HG03175 (cell line): Measurements from ENCODE around the gene TUT4.
"Not testable (repeated sequence)": the region's sequence is repeated elsewhere in the genome, so short reads cannot be mapped to it uniquely, and the experiment has no call there.

Experiments
- ATAC-seq: cut with Tn5 transposase; IDR thresholded peaks from one replicate; pipeline ENCODE4 v1.9.1; 2021; ENCODE audit warnings: mild to moderate bottlenecking, moderate library complexity; ENCODE audit not compliant: unreplicated experiment

Gene TUT4, protein sequence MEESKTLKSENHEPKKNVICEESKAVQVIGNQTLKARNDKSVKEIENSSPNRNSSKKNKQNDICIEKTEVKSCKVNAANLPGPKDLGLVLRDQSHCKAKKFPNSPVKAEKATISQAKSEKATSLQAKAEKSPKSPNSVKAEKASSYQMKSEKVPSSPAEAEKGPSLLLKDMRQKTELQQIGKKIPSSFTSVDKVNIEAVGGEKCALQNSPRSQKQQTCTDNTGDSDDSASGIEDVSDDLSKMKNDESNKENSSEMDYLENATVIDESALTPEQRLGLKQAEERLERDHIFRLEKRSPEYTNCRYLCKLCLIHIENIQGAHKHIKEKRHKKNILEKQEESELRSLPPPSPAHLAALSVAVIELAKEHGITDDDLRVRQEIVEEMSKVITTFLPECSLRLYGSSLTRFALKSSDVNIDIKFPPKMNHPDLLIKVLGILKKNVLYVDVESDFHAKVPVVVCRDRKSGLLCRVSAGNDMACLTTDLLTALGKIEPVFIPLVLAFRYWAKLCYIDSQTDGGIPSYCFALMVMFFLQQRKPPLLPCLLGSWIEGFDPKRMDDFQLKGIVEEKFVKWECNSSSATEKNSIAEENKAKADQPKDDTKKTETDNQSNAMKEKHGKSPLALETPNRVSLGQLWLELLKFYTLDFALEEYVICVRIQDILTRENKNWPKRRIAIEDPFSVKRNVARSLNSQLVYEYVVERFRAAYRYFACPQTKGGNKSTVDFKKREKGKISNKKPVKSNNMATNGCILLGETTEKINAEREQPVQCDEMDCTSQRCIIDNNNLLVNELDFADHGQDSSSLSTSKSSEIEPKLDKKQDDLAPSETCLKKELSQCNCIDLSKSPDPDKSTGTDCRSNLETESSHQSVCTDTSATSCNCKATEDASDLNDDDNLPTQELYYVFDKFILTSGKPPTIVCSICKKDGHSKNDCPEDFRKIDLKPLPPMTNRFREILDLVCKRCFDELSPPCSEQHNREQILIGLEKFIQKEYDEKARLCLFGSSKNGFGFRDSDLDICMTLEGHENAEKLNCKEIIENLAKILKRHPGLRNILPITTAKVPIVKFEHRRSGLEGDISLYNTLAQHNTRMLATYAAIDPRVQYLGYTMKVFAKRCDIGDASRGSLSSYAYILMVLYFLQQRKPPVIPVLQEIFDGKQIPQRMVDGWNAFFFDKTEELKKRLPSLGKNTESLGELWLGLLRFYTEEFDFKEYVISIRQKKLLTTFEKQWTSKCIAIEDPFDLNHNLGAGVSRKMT (N-terminal part only)

DNA sequence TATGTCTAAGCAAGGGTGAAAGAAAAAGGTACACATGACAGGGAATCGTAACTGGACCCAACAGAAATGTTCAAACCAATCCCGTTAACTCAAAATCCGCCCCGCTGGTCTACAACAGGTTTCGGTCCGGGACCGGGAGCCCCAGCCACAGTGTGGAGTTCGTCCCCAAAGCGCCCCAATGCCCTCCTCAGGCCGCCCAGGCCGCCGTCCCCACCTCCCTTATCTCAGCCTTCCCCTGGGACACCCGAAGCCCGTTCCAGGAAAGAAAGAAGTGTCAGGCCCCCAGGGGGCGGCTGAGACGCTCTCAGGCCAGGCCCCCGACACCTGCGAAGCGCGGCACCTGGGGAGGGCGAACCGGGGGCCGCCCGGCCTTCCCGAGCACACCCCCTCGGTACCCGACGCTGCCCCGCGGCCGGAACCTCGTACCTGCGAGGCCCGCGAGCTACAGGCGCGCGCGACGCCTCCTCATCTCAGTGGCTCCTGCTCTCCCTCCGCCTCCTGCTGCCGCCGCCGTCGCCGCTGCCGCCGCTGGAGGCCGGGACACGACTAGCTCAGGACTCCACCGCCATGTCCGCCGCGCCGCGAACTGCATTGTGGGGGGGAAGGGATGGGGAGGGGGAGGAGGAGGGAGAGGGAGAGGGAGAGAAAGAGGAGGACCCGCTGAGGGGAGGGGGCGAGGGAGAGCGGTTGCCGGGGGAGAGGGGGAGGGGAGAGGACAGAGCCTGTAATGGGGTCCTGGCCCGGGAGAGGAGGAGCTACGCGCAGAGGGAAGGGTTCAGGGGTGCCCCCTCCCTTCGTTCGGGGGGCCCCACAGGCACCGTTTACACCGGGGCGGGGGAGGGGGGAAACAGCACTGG, at the start of gene TUT4:
Gene TUT4, minus strand, starts transcription at position 588 of the 857 bp plus-strand sequence. CDS start 26,812 bp downstream, outside the sequence.
- ATAC-seq, result peak; percentile 35

DNA sequence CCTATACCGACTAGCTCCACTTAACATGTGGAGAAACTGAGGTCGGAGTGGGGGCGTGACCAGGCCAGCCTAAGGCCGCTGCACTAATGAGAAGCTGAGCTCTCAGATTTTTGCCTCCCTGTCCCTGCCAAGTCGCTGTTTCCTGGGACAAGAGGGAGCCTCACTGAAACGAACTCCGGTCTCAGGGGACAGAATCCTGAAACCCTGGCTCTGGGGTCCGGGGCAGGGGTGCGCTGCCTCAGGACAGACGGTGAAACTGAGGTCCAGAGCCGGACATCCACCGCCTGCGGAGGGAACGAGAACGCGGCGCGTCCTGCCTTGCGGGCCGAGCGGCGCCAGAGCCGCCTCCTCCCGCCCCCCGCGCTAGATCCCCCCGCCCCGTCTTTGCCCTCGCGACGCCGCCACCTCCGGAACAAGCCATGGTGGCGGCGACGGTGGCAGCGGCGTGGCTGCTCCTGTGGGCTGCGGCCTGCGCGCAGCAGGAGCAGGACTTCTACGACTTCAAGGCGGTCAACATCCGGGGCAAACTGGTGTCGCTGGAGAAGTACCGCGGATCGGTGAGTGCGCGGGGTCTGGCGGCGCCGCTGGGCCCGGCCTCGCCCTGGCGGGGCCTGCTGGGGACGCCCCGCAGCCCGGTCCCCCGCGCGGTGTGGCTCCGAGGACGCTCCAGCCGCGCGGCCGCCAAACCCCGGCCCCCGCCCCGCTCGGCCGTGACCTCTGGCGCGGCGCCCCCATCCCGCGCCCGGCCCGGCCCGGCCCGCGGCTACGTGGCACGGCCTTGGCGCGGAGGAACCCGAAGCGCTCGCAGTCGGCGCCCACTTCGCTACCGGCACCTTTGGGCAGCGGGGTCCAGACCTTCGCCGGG, 49.3 kb upstream of the TUT4 start, which contains the start of gene GPX7:
Gene GPX7, plus strand, starts transcription at position 381 of the 865 bp plus-strand sequence. Its CDS starts 39 bp downstream, at position 420.
- no peak for ATAC-seq

DNA sequence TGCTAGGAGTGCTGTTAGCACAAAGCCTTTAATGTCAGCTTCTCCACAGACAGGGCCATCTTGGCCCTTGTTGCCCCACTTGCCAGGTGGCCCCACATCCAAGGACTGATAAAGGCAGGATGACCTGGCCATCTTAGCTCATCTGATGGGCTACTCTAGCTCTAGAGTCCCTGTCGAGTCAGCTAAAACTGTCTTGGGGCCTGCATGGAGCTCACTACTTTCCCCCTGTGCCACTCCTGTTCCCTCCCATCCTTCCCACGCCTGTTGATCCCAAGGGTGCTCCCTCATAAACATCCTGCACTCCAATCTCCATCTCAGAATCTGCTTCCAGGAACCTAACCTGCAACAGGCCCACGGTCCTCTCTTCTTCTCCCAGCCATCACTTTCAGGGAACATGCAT, 48.6 kb upstream of the TUT4 start:
- ATAC-seq, result no peak

DNA sequence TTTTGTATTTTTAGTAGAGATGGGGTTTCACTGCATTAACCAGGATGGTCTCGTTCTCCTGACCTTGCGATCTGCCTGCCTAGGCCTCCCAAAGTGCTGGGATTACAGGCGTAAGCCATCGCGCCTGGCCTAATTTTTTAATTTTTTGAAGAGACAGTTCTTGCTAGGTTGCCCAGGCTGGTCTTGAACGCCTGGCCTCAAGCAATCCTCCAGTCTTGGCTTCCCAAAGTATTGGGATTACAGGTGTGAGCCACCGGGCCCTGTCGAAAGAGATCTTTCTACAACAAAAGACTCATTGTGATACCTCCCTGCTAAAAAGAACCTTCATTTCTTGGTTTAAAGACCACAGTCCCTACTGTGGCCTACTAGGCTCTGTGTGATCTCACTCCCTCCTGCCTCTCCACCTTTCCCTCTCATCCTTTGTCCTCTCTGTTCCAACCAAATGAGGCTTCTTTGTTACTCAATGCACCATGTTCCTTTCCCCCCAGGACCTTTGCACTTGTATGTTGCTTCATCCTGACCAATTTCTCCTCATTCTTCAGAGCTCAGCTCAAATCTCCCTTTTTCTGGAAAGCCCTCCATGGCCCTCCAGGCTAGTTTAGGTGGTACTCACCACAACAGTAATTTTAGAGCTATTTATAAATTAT, 47.8 kb upstream of the TUT4 start:
- no peak for ATAC-seq

DNA sequence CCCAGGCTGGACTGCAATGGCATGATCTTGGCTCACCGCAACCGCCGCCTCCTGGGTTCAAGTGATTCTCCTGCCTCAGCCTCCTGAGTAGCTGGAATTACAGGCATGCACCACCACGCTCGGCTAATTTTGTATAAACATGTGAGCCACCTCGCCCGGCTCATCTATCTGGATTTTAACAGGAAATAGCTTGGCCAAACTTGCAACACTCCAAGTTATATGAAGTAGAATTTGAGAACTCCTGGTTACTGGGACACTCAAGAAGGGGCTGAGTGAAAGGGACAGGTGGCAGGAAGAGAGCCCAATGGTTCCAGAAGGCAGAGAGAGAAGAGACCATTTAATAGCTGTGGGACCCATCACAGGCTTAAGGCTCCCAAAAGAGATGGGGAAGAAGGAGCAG, 46.3 kb upstream of the TUT4 start:
- no peak for ATAC-seq

DNA sequence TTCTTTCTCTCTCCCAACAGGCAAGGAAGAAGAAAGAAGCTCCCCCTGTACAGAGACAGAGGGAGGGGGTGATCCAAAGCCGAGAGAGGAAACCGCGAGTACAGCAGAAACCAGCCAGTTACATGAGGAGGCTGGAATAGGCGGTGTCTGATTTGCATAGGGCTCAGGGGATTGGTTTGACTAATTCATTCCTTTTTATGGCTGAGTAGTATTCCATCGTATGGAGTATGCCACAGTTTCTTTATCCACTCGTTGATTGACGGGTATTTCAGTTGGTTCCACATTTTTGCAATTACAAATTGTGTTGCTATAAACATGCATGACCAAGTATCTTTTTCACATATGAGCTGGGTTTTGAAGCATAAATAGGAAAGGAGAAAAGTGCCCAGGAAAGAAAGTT, 45.8 kb upstream of the TUT4 start:
- no peak for ATAC-seq

DNA sequence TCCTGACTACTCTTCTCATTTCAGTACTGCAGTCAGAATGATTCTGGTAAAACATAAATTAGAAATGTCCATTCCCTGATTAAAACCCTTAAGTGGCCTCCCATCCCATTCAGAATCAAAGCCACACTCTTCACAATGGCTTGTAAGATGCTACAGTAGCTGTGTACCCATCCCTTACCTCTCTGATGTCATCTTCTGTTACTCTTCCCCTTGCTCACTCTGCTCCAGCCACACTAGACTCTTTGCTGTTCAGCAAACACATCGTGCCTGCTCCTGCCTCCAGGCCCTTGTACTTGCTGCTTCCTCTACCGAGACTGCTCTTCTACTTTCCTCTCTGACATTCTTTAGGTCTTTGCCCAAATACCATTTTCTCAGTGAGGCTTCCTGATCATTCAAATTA, 45.0 kb upstream of the TUT4 start:
- ATAC-seq, result no peak

DNA sequence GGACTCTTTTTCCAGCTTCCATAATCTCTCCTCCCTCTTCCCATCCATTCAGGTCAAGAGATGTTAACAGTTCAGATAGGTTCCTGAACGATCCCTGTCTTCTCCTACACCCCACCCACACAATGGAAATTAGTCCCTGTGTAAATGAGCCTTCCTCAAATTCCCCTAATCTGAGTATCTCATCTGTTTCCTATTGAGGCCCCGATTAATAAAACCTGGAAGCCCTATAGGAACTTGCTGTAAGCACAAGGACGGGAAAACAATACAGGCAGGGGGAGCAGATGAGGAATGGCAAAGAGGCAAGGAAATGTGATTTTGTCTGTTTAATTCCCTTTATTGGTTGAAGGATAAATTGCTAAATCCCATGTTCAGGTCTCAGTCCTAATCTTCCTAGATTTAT, 42.2 kb upstream of the TUT4 start:
- ATAC-seq, result no peak

DNA sequence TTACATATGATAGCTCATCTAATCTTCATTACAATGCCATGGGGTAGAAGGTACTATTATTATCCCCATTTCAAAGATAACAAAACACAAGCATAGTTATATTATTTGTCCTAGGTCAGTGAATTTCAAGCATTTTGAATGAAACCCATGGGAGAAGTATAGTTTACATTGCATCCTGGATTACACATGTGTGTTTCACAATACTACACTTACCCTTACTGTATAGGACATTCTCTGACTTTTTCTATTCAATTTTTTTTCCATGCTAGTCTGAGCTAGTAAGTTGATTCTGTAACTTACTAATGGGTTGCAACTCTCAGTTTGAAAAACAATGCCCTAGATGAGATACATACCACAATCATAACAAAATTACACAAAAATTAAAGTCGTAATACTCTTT, 40.6 kb upstream of the TUT4 start:
- ATAC-seq, result no peak

DNA sequence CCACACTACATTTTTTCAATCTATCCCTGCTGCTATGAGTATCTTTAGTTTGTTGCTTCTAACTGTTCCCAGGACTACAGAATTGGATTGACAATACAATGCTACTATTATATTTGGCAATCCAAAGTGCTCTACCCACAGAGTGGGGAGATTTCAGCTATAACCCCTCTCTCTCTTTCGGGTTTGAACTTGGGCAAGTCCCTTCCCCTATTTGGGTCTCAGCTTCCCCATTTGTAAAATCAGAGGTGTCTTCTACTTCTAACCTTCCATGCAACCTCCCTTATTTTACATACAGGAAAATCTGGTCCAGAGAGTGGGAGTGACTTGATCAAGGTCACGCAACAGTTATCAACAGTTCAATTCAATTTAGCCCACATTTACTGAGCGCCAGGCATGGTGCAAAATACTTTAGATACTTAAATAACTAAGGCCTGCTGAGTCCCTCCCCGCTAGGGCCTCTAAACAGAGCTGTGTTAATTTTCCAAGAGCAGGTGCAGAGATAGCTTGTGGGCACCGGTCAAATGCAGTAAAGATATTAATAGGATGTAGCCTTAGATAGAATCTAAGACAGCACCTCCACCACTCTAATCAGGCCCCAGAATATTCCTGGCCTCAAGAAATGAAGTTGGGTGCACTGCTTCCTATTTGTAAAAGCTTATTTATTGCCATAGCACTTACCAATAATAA, 39.9 kb upstream of the TUT4 start:
- ATAC-seq, result no peak

DNA sequence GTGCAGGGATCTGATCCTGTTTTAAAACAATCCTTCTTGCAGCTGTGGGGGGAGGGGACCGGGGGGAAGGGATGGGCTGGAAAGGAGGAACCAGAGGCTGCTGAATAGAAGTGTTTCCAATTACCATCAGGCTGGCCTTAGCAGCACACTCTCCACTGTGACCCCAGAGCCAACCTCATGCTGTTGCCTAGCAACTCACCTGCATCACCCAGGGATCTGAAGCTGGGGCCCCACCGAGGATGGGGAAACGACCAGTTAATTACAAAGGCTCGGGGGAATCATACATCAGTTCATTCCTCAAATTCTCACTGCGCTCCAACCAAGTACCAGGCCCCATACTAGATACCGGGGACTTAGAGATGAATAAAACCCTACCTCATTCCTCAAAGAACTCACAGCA, 37.4 kb upstream of the TUT4 start:
- no peak for ATAC-seq

DNA sequence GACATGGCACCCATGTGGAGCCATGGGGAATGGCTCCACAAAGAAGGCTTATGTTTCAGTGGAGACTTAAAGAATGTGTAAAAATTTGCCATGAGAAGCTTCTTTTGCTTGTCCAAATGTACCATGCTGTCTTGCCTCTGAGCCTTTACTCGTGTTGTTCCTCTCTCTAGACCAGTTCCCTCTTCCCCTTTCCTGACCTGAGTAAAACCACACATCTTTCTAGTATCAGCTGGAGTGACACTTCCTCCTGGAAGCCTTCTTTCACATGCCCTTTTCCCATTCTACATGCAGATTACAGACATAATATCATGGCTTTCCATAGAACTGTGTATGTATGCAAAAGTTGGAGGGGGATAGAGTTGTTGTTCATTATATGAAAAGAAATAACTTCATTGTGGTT, 35.6 kb upstream of the TUT4 start:
- no peak for ATAC-seq

DNA sequence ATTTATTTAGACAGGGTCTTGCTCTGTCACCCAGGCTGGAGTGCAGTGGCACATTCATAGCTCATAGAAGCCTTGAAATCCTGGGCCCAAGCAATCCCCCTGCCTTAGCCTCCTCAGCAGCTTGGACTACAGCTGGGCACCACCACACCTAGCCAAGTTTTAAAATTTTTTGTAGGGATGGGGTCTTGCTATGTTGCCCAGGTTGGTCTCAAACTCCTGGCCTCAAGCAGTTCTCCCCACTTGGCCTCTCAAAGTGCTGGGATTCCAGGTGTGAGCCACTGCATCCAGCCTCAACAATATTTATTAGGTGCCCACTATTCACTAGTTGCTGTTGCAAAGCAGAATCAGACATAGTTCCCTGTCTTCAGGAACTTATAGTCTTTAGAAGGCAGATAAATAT, 35.1 kb upstream of the TUT4 start:
- ATAC-seq, result no peak

DNA sequence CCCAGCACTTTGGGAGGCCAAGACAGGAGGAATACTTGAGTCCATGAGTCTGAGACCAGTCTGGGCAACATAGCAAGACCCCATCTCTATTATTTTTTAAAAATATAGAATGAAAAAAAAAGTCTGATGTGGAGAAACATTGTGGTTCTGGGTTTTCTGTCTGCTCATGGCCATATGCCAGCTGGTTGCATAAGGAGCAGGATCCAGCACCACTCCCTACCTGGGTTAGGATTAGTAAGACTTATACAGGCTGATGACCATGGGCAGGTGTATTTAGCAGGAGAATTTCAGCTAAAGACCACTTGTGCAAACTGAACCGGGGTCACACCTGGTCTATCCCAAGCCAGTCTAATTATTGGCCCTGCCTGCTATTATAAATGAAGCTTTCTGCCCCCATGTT, 32.6 kb upstream of the TUT4 start:
- no peak for ATAC-seq

DNA sequence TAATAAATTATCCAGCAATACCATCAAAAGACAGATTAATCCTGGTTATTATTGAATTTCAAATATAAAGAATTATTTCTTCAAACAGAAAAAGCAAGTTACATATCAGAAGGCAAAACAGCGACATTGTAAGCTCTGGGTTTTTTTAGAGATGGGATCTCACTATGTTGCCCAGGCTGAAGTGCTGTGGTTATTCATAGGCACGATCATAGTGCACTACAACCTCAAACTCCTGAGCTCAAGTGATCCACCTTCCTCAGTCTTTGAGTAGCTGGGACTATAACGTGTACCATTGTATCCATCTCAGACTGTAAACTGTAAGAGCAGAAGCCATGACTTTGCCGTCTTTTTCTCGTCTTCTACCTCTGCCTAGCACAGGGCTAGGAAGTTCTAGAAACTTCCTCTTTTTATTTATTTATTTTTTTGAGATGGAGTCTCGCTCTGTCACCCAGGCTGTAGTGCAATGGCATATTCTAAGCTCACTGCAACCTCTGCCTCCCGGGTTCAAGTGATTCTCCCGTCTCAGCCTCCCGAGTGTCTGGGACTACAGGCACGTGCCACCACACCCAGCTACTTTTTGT, 29.3 kb upstream of the TUT4 start:
- ATAC-seq, result no peak

DNA sequence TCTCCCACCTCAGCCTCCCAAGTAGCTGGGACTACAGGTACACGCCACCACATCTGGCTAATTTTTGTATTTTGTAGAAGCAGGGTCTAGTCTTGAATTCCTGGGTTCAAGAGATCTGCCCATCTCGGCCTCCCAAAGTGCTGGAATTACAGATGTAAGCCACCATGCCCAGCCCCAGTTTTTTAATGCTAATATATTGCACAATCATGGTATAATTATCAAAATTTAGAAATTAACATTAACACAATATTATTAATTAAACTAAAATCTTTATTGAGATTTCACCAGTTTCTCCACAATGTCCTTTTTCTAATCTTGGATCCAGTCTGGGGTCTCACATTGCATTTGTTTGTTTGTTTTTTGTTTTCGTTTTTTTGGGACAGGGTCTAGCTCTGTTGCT, 27.4 kb upstream of the TUT4 start:
- ATAC-seq, result no peak

DNA sequence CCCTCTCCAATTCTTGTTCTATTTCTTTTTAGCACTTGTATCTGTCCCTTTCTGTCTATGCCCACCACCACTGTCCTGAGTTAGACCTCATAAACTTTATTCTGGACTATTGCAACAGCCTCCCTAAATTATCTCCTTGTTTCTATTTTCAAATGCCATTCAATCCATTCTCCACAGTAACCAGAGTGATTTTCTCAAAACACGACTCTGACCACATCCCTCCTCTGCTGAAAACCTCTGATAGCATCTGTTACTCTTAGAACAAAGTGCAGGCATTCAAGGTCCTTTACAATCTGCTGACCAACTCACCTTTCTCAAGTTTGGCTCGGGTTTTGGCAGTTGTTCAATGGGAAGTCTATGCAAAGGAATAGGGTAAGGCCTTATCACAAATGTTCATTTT, 26.5 kb upstream of the TUT4 start:
- ATAC-seq, result no peak

DNA sequence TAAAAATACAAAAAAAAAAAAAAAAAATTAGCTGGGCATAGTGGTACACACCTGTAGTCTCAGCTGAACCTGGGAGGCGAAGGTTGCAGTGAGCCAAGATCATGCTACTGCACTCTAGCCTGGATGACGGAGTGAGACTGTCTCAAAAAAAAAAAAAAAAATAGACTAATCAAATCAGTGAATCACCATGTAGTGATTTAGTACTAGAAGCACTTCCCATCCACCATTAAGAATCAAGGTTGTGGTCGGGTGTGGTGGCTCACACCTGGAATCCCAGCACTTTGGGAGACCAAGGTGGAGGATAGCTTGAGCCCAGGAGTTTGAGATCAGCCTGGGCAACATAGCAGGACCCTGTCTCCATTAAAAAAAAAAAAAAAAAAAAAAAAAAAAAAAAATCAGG, 25.2 kb upstream of the TUT4 start:
- not testable (repeated sequence) for ATAC-seq
